HEK293 (cell line): Measurements from ENCODE around the gene PDK4.

Source experiments
- CTCF ChIA-PET: fragments of 350-600 bp; formaldehyde crosslinking; extraction: SDS; loops from one replicate; lab custom pipeline; 2021; ENCODE audit warnings: antibody characterized with exemption; lab: Yijun Ruan, JAX
- POLR2A ChIA-PET: fragments of 300-600 bp; formaldehyde crosslinking; extraction: SDS; loops from one replicate; lab custom pipeline; 2020; ENCODE audit warnings: antibody characterized with exemption, inconsistent platforms; lab: Yijun Ruan, JAX
- H3K27ac ChIP-seq: fragments of 200-500 bp; sonication (Bioruptor generic); 2 replicates; pipeline ENCODE4 v1.5.1; 2014; ENCODE audit warnings: low read depth, low read length, control low read depth, inconsistent platforms; ENCODE audit errors: extremely low read depth
- H3K36me3 ChIP-seq, 2 experiments: fragments of 200-500 bp in 1 of 2; sonication (Bioruptor generic) in 1 of 2; 1 replicate in 1 of 2; 2 replicates in 1 of 2; pipeline ENCODE4 v1.5.1; 2014 to 2017; ENCODE audit warnings: inconsistent platforms in 2 of 2, low read length in 2 of 2; ENCODE audit not compliant: control insufficient read depth in 2 of 2, insufficient read depth in 1 of 2
- H3K4me1 ChIP-seq: fragments of 200-500 bp; sonication (Bioruptor generic); 2 replicates; pipeline ENCODE4 v1.5.1; 2014; ENCODE audit warnings: mild to moderate bottlenecking, low read length, inconsistent platforms; ENCODE audit not compliant: control insufficient read depth, insufficient read depth
- H3K4me3 ChIP-seq: 2 replicates; pipeline ENCODE4 v1.5.1; 2011; ENCODE audit warnings: low read depth, mild to moderate bottlenecking, control low read depth, low read length, moderate library complexity
- H3K9me3 ChIP-seq: fragments of 200-500 bp; sonication (Bioruptor generic); 2 replicates; pipeline ENCODE4 v1.5.1; 2014; ENCODE audit warnings: low read depth, low read length, inconsistent platforms; ENCODE audit not compliant: control insufficient read depth, insufficient read depth
- EGR2 ChIP-seq: fragments of 450-650 bp; formaldehyde crosslinking; IDR thresholded peaks from 2 replicates; pipeline ENCODE4 v1.5.1; 2016; ENCODE audit warnings: low read depth, missing biosample characterization, missing genetic modification characterization
- HOXC10 ChIP-seq: sonication (generic); formaldehyde crosslinking; IDR thresholded peaks from 2 replicates; pipeline ENCODE4 v1.8.1; 2023; ENCODE audit warnings: mild to moderate bottlenecking, missing genetic modification reagents
- KLF1 ChIP-seq: fragments of 450-650 bp; formaldehyde crosslinking; IDR thresholded peaks from 2 replicates; pipeline ENCODE4 v1.5.1; 2016; ENCODE audit warnings: missing biosample characterization, missing genetic modification characterization
- KLF17 ChIP-seq: fragments of 450-650 bp; formaldehyde crosslinking; IDR thresholded peaks from 2 replicates; pipeline ENCODE4 v1.5.1; 2016; ENCODE audit warnings: missing biosample characterization, missing genetic modification characterization
- KLF8 ChIP-seq: fragments of 450-650 bp; formaldehyde crosslinking; IDR thresholded peaks from 2 replicates; pipeline ENCODE4 v1.5.1; 2016; ENCODE audit warnings: missing biosample characterization, missing genetic modification characterization
- PRDM4 ChIP-seq: fragments of 450-650 bp; formaldehyde crosslinking; IDR thresholded peaks from 2 replicates; pipeline ENCODE4 v1.5.1; 2017; ENCODE audit warnings: missing biosample characterization, missing genetic modification characterization
- SETDB1 ChIP-seq: IDR thresholded peaks from one replicate; pipeline ENCODE4 v1.6.1; 2017; ENCODE audit warnings: mild to moderate bottlenecking, low read length, moderate library complexity, mixed read lengths; ENCODE audit not compliant: insufficient read length
- TCF7L2 ChIP-seq: IDR thresholded peaks from 2 replicates; pipeline ENCODE4 v1.6.1; 2011; ENCODE audit warnings: low read depth, mild to moderate bottlenecking, inconsistent platforms, low read length, moderate library complexity, borderline replicate concordance
- ZBTB44 ChIP-seq: fragments of 450-650 bp; IDR thresholded peaks from 2 replicates; pipeline ENCODE4 v1.5.1; 2018; ENCODE audit warnings: missing biosample characterization, mild to moderate bottlenecking, missing genetic modification characterization
- ZNF155 ChIP-seq: fragments of 450-650 bp; formaldehyde crosslinking; IDR thresholded peaks from 2 replicates; pipeline ENCODE4 v1.5.1; 2016; ENCODE audit warnings: missing biosample characterization, missing genetic modification characterization
- ZNF48 ChIP-seq: fragments of 450-650 bp; formaldehyde crosslinking; IDR thresholded peaks from 2 replicates; pipeline ENCODE4 v1.5.1; 2016; ENCODE audit warnings: missing biosample characterization, missing genetic modification characterization
- ZNF544 ChIP-seq: fragments of 450-650 bp; formaldehyde crosslinking; IDR thresholded peaks from 2 replicates; pipeline ENCODE4 v1.5.0; 2017; ENCODE audit warnings: missing biosample characterization, missing genetic modification characterization
- ZNF623 ChIP-seq: fragments of 450-650 bp; formaldehyde crosslinking; IDR thresholded peaks from 2 replicates; pipeline ENCODE4 v1.5.1; 2016; ENCODE audit warnings: missing biosample characterization, missing genetic modification characterization
- ZNF626 ChIP-seq: fragments of 450-650 bp; sonication (Bioruptor Pico); formaldehyde crosslinking; IDR thresholded peaks from 2 replicates; pipeline ENCODE4 v1.5.1; 2018; ENCODE audit warnings: missing biosample characterization, missing genetic modification characterization, inconsistent platforms
- ZNF707 ChIP-seq: fragments of 450-650 bp; formaldehyde crosslinking; IDR thresholded peaks from 2 replicates; pipeline ENCODE4 v1.5.1; 2016; ENCODE audit warnings: missing biosample characterization, missing genetic modification characterization
- ZSCAN30 ChIP-seq: fragments of 450-650 bp; IDR thresholded peaks from 2 replicates; pipeline ENCODE4 v1.5.1; 2018; ENCODE audit warnings: missing biosample characterization, mild to moderate bottlenecking, missing genetic modification characterization, moderate library complexity
- TF ChIP-seq, protein P1 (sequence below): fragments of 450-650 bp; formaldehyde crosslinking; IDR thresholded peaks from 2 replicates; pipeline ENCODE4 v1.5.1; 2017; ENCODE audit warnings: missing biosample characterization, mild to moderate bottlenecking, missing genetic modification characterization, moderate library complexity
- TF ChIP-seq, protein P2 (sequence below): fragments of 450-650 bp; formaldehyde crosslinking; IDR thresholded peaks from 2 replicates; pipeline ENCODE4 v1.5.1; 2017; ENCODE audit warnings: missing biosample characterization, missing genetic modification characterization
- TF ChIP-seq, protein P3 (sequence below): fragments of 450-650 bp; formaldehyde crosslinking; IDR thresholded peaks from 2 replicates; pipeline ENCODE4 v1.5.1; 2016; ENCODE audit warnings: missing biosample characterization, missing genetic modification characterization, low read depth
- TF ChIP-seq, protein P4 (sequence below): fragments of 450-650 bp; formaldehyde crosslinking; IDR thresholded peaks from 2 replicates; pipeline ENCODE4 v1.5.1; 2016; ENCODE audit warnings: missing biosample characterization, missing genetic modification characterization

PDK4 gene

GRCh38 chr7:95583834-95584621, 12.3 kb downstream of the PDK4 start:
- ChIA-PET CTCF (interaction anchor here (0.9 kb wide), 1 partner anchor 84 kb away, joined by 3 read pairs; no protein-coding TSS in a partner anchor), POLR2A (no interaction called here)
- no peaks in the 10 kb centered on the region for H3K4me1 ChIP-seq
- peaks cover 4 to 11% of the 10 kb centered on the region in 2 experiments; a peak in 2 of 3 replicates for H3K36me3 ChIP-seq
- no peak overlapping the region for H3K27ac ChIP-seq
- no peak overlapping the region for H3K4me3 ChIP-seq
- no peaks in the 10 kb centered on the region for H3K9me3 ChIP-seq
- TF ChIP-seq, protein P1, sequence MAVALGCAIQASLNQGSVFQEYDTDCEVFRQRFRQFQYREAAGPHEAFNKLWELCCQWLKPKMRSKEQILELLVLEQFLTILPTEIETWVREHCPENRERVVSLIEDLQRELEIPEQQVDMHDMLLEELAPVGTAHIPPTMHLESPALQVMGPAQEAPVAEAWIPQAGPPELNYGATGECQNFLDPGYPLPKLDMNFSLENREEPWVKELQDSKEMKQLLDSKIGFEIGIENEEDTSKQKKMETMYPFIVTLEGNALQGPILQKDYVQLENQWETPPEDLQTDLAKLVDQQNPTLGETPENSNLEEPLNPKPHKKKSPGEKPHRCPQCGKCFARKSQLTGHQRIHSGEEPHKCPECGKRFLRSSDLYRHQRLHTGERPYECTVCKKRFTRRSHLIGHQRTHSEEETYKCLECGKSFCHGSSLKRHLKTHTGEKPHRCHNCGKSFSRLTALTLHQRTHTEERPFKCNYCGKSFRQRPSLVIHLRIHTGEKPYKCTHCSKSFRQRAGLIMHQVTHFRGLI (tag by site-specific recombination) = no peak
- no peak for TF ChIP-seq ZBTB44
- TF ChIP-seq, protein P2, sequence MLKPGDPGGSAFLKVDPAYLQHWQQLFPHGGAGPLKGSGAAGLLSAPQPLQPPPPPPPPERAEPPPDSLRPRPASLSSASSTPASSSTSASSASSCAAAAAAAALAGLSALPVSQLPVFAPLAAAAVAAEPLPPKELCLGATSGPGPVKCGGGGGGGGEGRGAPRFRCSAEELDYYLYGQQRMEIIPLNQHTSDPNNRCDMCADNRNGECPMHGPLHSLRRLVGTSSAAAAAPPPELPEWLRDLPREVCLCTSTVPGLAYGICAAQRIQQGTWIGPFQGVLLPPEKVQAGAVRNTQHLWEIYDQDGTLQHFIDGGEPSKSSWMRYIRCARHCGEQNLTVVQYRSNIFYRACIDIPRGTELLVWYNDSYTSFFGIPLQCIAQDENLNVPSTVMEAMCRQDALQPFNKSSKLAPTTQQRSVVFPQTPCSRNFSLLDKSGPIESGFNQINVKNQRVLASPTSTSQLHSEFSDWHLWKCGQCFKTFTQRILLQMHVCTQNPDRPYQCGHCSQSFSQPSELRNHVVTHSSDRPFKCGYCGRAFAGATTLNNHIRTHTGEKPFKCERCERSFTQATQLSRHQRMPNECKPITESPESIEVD = no peak
- TF ChIP-seq TCF7L2 = no peak
- TF ChIP-seq ZNF626 (tag by site-specific recombination) = no peak
- TF ChIP-seq, protein P3, sequence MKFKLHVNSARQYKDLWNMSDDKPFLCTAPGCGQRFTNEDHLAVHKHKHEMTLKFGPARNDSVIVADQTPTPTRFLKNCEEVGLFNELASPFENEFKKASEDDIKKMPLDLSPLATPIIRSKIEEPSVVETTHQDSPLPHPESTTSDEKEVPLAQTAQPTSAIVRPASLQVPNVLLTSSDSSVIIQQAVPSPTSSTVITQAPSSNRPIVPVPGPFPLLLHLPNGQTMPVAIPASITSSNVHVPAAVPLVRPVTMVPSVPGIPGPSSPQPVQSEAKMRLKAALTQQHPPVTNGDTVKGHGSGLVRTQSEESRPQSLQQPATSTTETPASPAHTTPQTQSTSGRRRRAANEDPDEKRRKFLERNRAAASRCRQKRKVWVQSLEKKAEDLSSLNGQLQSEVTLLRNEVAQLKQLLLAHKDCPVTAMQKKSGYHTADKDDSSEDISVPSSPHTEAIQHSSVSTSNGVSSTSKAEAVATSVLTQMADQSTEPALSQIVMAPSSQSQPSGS (tag by site-specific recombination) = no peak
- no peak for TF ChIP-seq ZNF623 (tag by site-specific recombination)
- no peak for TF ChIP-seq ZNF544 (tag by site-specific recombination)
- TF ChIP-seq, protein P4, sequence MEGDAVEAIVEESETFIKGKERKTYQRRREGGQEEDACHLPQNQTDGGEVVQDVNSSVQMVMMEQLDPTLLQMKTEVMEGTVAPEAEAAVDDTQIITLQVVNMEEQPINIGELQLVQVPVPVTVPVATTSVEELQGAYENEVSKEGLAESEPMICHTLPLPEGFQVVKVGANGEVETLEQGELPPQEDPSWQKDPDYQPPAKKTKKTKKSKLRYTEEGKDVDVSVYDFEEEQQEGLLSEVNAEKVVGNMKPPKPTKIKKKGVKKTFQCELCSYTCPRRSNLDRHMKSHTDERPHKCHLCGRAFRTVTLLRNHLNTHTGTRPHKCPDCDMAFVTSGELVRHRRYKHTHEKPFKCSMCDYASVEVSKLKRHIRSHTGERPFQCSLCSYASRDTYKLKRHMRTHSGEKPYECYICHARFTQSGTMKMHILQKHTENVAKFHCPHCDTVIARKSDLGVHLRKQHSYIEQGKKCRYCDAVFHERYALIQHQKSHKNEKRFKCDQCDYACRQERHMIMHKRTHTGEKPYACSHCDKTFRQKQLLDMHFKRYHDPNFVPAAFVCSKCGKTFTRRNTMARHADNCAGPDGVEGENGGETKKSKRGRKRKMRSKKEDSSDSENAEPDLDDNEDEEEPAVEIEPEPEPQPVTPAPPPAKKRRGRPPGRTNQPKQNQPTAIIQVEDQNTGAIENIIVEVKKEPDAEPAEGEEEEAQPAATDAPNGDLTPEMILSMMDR (tag by site-specific recombination) = no peak
- no peak for TF ChIP-seq ZNF48 (tag by site-specific recombination)
- no peak for TF ChIP-seq KLF17 (tag by site-specific recombination)
- no peak for TF ChIP-seq EGR2 (tag by site-specific recombination)
- no peak for TF ChIP-seq ZSCAN30 (tag by site-specific recombination)
- no peak for TF ChIP-seq PRDM4 (tag by site-specific recombination)
- TF ChIP-seq KLF1 (tag by site-specific recombination) = no peak
- TF ChIP-seq SETDB1 = no peak
- no peak for TF ChIP-seq HOXC10 (CRISPR knock-in tag)
- TF ChIP-seq ZNF707 (tag by site-specific recombination) = no peak
- no peak for TF ChIP-seq KLF8
- TF ChIP-seq ZNF155 (tag by site-specific recombination) = no peak
